ENCODE data around the gene ANKRD13A.
"Not testable (repeated sequence)": the region's sequence is repeated elsewhere in the genome, so short reads cannot be mapped to it uniquely, and the experiment has no call there.

DNA sequence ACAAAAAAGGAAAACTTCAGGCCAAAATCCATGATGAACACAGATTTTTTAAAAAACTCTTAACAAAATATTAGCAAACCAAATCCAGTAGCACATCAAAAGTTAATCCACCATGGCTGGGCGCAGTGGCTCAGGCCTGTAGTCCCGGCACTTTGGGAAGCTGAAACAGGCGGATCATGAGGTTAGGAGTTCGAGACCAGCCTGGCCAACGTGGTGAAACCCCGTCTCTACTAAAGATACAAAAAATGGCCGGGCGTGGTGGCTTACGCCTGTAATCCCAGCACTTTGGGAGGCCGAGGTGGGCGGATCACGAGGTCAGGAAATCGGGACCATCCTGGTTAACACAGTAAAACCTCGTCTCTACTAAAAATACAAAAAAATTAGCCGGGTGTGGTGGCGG, 13.0 kb upstream of the ANKRD13A start:
- TF ChIP-seq POLR2A (IDR thresholded peaks at IDR 0.05; ENCODE audit: low read depth); POLR2AphosphoS5 (IDR thresholded peaks at IDR 0.05); EP300 (IDR thresholded peaks at IDR 0.05): not testable (repeated sequence)
- TF ChIP-seq, protein P1, sequence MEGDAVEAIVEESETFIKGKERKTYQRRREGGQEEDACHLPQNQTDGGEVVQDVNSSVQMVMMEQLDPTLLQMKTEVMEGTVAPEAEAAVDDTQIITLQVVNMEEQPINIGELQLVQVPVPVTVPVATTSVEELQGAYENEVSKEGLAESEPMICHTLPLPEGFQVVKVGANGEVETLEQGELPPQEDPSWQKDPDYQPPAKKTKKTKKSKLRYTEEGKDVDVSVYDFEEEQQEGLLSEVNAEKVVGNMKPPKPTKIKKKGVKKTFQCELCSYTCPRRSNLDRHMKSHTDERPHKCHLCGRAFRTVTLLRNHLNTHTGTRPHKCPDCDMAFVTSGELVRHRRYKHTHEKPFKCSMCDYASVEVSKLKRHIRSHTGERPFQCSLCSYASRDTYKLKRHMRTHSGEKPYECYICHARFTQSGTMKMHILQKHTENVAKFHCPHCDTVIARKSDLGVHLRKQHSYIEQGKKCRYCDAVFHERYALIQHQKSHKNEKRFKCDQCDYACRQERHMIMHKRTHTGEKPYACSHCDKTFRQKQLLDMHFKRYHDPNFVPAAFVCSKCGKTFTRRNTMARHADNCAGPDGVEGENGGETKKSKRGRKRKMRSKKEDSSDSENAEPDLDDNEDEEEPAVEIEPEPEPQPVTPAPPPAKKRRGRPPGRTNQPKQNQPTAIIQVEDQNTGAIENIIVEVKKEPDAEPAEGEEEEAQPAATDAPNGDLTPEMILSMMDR (IDR thresholded peaks at IDR 0.05): not testable (repeated sequence)
